Liver (tissue), 3 donors: ENCODE results near the gene RGS14.

ENCODE experiments used
- EGR1 ChIP-seq, 2 donors: IDR thresholded peaks; 2 replicates each; pipeline ENCODE4 v1.6.1; 2016 to 2018; ENCODE audit warnings: antibody characterized with exemption in 2 of 2, low read depth in 2 of 2
- GABPA ChIP-seq, 2 donors: IDR thresholded peaks in 1 of 2; conservative IDR thresholded peaks in 1 of 2; 2 replicates each; pipeline ENCODE4 v1.6.1; 2016; ENCODE audit warnings: antibody characterized with exemption in 2 of 2, mild to moderate bottlenecking in 1 of 2, moderate library complexity in 1 of 2
- HNF4A ChIP-seq, 2 donors: conservative IDR thresholded peaks; 2 replicates each; pipeline ENCODE4 v1.6.1; 2016; ENCODE audit warnings: antibody characterized with exemption in 2 of 2, mild to moderate bottlenecking in 2 of 2
- JUND ChIP-seq, 2 donors: IDR thresholded peaks; 2 replicates each; pipeline ENCODE4 v1.6.1; 2016; ENCODE audit warnings: antibody characterized with exemption in 2 of 2
- RAD21 ChIP-seq, 2 donors: IDR thresholded peaks; 2 replicates each; pipeline ENCODE4 v1.6.1; 2016; ENCODE audit warnings: antibody characterized with exemption in 2 of 2, mild to moderate bottlenecking in 2 of 2
- REST ChIP-seq: IDR thresholded peaks from 2 replicates; pipeline ENCODE4 v1.6.1; 2016; ENCODE audit warnings: antibody characterized with exemption, mild to moderate bottlenecking
- SP1 ChIP-seq: IDR thresholded peaks from 2 replicates; pipeline ENCODE4 v1.6.1; 2018; ENCODE audit warnings: antibody characterized with exemption, mild to moderate bottlenecking
- TAF1 ChIP-seq: conservative IDR thresholded peaks from 2 replicates; pipeline ENCODE4 v1.6.1; 2016; ENCODE audit warnings: antibody characterized with exemption, mild to moderate bottlenecking
- YY1 ChIP-seq: IDR thresholded peaks from 2 replicates; pipeline ENCODE4 v1.6.1; 2016; ENCODE audit warnings: antibody characterized with exemption, mild to moderate bottlenecking
- TF ChIP-seq, protein P1 (sequence below): fragments of 150-350 bp; IDR thresholded peaks from 2 replicates; pipeline ENCODE4 v1.5.1; 2017; ENCODE audit warnings: improper control_type of control experiment, low read depth, low read length; ENCODE audit not compliant: missing input control
- TF ChIP-seq, protein P2 (sequence below): IDR thresholded peaks from 2 replicates; pipeline ENCODE4 v1.6.1; 2016; ENCODE audit warnings: antibody characterized with exemption
- TF ChIP-seq, protein P3 (sequence below): IDR thresholded peaks from 2 replicates; pipeline ENCODE4 v1.6.1; 2016; ENCODE audit warnings: antibody characterized with exemption
- donor health status: healthy.
- donor health status: healthy.

DNA sequence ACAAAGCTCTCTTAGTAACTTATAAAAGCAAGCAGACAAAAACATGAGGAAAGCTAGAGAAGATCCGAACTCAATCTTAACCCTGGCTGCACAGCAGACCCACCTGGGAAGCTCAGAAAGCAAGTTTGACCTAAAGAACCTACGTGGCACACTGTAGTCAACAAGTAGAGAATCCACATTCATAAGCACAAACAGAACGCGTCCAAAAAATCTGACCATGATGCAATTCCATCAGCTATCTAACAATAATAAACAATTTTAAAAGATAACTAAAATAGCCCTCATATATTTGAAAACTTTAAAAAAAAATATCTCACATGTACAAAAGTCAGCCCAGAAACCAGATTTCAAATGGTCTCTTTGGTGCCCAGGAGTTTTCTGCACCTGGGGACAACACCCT is 10.9 kb upstream of the RGS14 start:
- TF ChIP-seq, protein P1, sequence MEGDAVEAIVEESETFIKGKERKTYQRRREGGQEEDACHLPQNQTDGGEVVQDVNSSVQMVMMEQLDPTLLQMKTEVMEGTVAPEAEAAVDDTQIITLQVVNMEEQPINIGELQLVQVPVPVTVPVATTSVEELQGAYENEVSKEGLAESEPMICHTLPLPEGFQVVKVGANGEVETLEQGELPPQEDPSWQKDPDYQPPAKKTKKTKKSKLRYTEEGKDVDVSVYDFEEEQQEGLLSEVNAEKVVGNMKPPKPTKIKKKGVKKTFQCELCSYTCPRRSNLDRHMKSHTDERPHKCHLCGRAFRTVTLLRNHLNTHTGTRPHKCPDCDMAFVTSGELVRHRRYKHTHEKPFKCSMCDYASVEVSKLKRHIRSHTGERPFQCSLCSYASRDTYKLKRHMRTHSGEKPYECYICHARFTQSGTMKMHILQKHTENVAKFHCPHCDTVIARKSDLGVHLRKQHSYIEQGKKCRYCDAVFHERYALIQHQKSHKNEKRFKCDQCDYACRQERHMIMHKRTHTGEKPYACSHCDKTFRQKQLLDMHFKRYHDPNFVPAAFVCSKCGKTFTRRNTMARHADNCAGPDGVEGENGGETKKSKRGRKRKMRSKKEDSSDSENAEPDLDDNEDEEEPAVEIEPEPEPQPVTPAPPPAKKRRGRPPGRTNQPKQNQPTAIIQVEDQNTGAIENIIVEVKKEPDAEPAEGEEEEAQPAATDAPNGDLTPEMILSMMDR, result no peak
- TF ChIP-seq RAD21 (IDR thresholded peaks at IDR 0.05) (no peak), GABPA (IDR thresholded peaks at IDR 0.05 in 1 of 2, conservative IDR thresholded peaks at IDR 0.05 in 1 of 2) (no peak), YY1 (no peak), EGR1 (IDR thresholded peaks at IDR 0.05; ENCODE audit: low read depth in 2 of 2) (no peak), TAF1 (no peak), HNF4A (conservative IDR thresholded peaks at IDR 0.05) (no peak), REST (no peak), SP1 (no peak), JUND (IDR thresholded peaks at IDR 0.05) (no peak)
- TF ChIP-seq, protein P2, sequence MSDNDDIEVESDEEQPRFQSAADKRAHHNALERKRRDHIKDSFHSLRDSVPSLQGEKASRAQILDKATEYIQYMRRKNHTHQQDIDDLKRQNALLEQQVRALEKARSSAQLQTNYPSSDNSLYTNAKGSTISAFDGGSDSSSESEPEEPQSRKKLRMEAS, result no peak
- TF ChIP-seq, protein P3, sequence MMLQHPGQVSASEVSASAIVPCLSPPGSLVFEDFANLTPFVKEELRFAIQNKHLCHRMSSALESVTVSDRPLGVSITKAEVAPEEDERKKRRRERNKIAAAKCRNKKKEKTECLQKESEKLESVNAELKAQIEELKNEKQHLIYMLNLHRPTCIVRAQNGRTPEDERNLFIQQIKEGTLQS, result no peak
